MM.1S (cell line): Measurements from ENCODE around the gene ROCK2.

ENCODE experiments used
- EZH2 ChIP-seq: fragments of 300-600 bp; sonication (generic); optimal IDR thresholded peaks from 2 replicates; pipeline ENCODE3; 2017; ENCODE audit warnings: low read depth, mild to moderate bottlenecking, antibody characterized with exemption, low read length, mixed read lengths
- EZH2phosphoT487 ChIP-seq: fragments of 300-600 bp; sonication (generic); IDR thresholded peaks from 2 replicates; pipeline ENCODE4 v1.6.1; 2018; ENCODE audit warnings: antibody characterized with exemption, low read length
- TF ChIP-seq, protein P1 (sequence below): fragments of 300-600 bp; sonication (generic); IDR thresholded peaks from 2 replicates; pipeline ENCODE4 v1.5.1; 2016; ENCODE audit warnings: antibody characterized with exemption, low read length, mixed read lengths

- TF ChIP-seq, protein P1, sequence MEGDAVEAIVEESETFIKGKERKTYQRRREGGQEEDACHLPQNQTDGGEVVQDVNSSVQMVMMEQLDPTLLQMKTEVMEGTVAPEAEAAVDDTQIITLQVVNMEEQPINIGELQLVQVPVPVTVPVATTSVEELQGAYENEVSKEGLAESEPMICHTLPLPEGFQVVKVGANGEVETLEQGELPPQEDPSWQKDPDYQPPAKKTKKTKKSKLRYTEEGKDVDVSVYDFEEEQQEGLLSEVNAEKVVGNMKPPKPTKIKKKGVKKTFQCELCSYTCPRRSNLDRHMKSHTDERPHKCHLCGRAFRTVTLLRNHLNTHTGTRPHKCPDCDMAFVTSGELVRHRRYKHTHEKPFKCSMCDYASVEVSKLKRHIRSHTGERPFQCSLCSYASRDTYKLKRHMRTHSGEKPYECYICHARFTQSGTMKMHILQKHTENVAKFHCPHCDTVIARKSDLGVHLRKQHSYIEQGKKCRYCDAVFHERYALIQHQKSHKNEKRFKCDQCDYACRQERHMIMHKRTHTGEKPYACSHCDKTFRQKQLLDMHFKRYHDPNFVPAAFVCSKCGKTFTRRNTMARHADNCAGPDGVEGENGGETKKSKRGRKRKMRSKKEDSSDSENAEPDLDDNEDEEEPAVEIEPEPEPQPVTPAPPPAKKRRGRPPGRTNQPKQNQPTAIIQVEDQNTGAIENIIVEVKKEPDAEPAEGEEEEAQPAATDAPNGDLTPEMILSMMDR = no peak
- TF ChIP-seq EZH2phosphoT487 = no peak
- TF ChIP-seq EZH2 = no peak
These were observed 156.7 kb downstream of the ROCK2 start for GRCh38 chr2:11187731-11188130.
